Motor neuron (in vitro differentiated cells): ENCODE data around the gene VEPH1. TPM values are rescaled to one million over a fixed set of nuclear protein-coding genes. Genes with fewer than 3 reads are reported as not detected.

ENCODE experiments used
- ATAC-seq, 8 experiments: fragments of 200-7000 bp; cut with Tn5 transposase; replicated peaks in 6 of 8; 2 replicates each; pipeline ENCODE4 v1.8.0; 2021; ENCODE audit warnings: mild to moderate bottlenecking in 8 of 8, moderate library complexity in 8 of 8
- H3K27ac ChIP-seq, 2 donors: fragments of 250-450 bp; sonication (Bioruptor Pico); 2 replicates each; pipeline ENCODE4 v1.9.0; 2021; ENCODE audit warnings: antibody characterized with exemption in 2 of 2, mild to moderate bottlenecking in 2 of 2, moderate library complexity in 1 of 2
- H3K4me1 ChIP-seq, 2 donors: fragments of 250-450 bp; sonication (Bioruptor Pico); replicated peaks in 1 of 2; 2 replicates each; pipeline ENCODE4 v1.6.1; 2021; ENCODE audit warnings: antibody characterized with exemption in 2 of 2, mild to moderate bottlenecking in 2 of 2, moderate library complexity in 1 of 2
- H3K4me3 ChIP-seq, 5 donors: fragments of 250-450 bp; sonication (Bioruptor Pico); 2 replicates each; pipeline ENCODE4 v1.9.0; 2021; ENCODE audit warnings: antibody characterized with exemption in 5 of 5, mild to moderate bottlenecking in 5 of 5, moderate library complexity in 4 of 5
- WGBS, 10 experiments: fragments of 450-650 bp; shearing (Covaris generic); methylation state at CpG; one replicate each; pipeline ENCODE4 v1.0.0; 2022; 5-methylcytosine and 5-hydroxymethylcytosine counted together
- in situ Hi-C, 9 experiments: fragments of 400-800 bp; cut with MboI; loops; one replicate each; pipeline ENCODE4 v1.15.0; 2021; ENCODE audit warnings: low sequenced_read_pairs in 9 of 9, low pct_unique_long_range_greater_than_20kb in 2 of 9; ENCODE audit not compliant: unreplicated experiment in 9 of 9
- total RNA-seq, 8 experiments: library from RNA; unstranded; fragments of 300-600 nt; gene quantifications; 2 replicates each; pipeline versions ENCODE4 v1.2.3 to v1.2.4, GENCODE V29; 2022

Gene VEPH1
- total RNA-seq, 8 experiments from 2014 or later: 0.42 to 7.1 (median 3.7) TPM

DNA sequence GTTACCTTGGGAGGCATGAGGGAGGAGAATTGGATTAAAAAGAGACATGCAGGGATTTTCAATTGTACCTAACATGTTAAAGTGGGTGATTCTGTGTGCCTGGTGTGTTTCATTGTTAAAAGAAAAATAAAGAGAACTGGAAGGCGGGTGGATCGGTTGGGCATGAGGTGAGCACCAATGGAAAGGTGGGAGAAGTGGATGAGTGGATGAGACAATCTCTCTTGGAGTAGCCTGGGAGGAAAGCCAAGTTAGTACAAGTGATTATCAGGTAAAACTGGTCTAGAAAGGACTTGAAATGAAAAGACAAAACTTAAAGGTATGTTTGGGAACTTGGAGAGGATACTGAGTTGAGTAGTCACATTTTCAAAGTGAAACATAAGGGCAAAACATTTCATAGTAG, 12.1 kb downstream of the VEPH1 start:
- Histone ChIP-seq H3K4me1 (no peaks in the 10 kb centered on the region), H3K4me3 (no peak overlapping the region), H3K27ac (no peak overlapping the region)
- in situ Hi-C loops: loop anchor here in 7 of 9 experiments (10.0 to 25.0 kb wide), 3 partner anchors 279 to 304 kb away; no protein-coding TSS in a partner anchor
- ATAC-seq: no peak
- WGBS, 10 experiments: 67 to 100% (median 95%) methylated on average over 2 of the region's 2 CpGs; no CpG with 5 or more reads in 1 of the 10 experiments

DNA sequence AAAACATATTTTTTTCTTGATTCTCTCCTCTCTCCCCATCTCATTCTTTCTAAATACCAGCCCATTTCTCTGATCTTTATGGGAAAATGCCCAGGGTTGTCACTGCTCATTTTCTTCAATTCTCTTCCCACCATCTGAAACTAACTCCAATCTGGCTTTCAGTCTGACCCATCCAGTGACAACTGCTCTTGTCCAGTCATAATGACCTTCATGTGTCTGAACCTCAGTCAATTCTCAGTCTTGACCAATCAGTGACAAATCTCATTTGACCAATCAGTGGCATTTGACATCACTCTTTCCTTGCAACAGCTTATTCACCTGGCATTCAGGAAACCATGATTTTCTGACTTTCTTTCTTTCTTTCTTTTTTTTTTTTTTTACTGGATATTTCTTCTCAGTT, 15.1 kb downstream of the VEPH1 start:
- ATAC-seq: no peak
- H3K27ac ChIP-seq: no peak overlapping the region
- H3K4me3 ChIP-seq: no peak overlapping the region
- no peaks in the 10 kb centered on the region for H3K4me1 ChIP-seq
- in situ Hi-C loops: loop anchor here in 6 of 9 experiments (25.0 kb wide), 2 partner anchors 276 to 301 kb away; no protein-coding TSS in a partner anchor

DNA sequence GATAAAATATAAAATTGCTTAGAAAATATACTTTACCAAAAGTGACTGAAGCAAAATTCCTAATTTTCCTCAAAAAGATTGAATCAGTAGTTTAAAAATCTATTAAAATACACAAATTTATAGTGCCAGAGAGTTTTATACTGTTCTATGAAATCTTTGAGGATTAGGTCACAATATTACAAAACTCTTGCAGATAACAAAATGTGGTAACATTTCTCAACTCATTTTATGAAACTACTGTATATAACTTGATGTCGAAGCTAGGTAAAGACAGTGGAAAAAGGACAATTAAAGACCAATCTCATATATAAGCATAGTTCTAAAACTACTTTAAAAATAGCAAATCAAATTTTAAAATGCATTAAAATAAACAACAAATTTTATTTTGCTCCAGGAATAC, 15.9 kb downstream of the VEPH1 start:
- H3K4me1 ChIP-seq: no peaks in the 10 kb centered on the region
- in situ Hi-C loops: loop anchor here in 6 of 9 experiments (25.0 kb wide), 2 partner anchors 275 to 300 kb away; no protein-coding TSS in a partner anchor
- 44 to 100% (median 71%) methylated on average over 1 of the region's 1 CpG; no CpG with 5 or more reads in 1 of the 10 experiments for WGBS, 10 experiments
- no peak overlapping the region for H3K4me3 ChIP-seq
- no peak for ATAC-seq
- no peak overlapping the region for H3K27ac ChIP-seq

DNA sequence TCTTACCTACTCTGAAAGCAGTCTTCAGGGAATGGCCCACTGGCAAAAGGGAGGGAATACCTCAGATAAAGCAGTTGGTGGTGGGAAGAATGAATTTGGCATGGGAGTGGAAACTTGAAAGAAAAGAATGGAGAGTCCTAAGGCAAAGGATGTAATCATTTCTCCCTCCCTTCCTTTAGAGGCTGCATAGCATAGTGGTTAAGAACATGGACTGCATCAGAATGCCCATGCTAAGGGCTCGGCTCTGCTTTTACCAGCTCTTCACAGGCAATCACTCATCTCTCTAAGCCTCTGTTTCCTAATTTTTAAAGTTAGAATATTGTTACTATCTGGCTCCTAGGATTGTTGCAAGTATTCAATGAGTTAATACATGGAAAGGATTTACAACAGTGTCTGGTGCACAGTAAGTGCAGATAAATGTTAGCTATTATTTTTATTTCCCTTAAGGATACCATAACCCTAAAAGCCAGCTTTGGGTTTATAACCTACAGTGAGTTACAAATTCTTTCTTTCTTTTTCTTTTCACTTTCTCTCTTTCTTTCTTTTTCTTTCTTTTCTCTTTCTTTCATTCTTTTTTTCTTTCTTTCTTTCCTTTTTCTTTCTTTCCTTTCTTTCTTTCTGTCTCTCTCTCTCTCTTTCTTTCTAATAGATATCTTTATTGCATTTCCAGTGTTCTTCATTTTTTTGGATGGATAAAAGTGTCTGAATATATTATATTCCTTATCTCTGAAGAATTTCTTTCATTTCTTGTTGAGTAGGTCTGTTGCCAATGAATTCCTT, 23.6 kb downstream of the VEPH1 start:
- in situ Hi-C loops: loop anchor here in 6 of 9 experiments (25.0 kb wide), 2 partner anchors 267 to 292 kb away; no protein-coding TSS in a partner anchor
- no peak overlapping the region for H3K4me3 ChIP-seq
- ATAC-seq: no peak
- no peak overlapping the region for H3K27ac ChIP-seq
- peaks cover 11 to 12% of the 10 kb centered on the region in 2 donors for H3K4me1 ChIP-seq
- WGBS, 10 experiments: 20 to 100% (median 67%) methylated on average over 1 of the region's 1 CpG; no CpG with 5 or more reads in 3 of the 10 experiments

DNA sequence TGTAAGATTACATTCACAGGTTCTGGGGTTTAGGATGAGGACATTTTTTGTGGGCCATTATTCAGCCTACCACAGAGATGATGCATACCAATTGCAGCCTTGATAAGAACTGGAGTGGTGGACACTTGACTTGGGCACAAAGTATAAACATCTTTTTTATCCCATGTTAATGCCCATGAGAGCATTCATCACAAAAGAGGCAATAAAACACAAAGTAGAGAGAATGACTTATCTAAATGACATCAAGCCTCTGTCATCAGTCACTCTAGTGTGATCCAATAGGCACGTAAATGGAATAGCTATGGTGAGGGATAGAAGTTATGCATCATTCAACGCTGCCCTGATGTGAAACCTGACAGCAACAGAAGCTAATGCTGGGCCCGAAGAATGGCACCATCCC, 25.8 kb downstream of the VEPH1 start:
- H3K4me3 ChIP-seq: no peak overlapping the region
- H3K27ac ChIP-seq: no peak overlapping the region
- WGBS, 10 experiments: 0 to 86% (median 80%) methylated on average over 1 to 3 of the region's 3 CpGs; no CpG with 5 or more reads in 3 of the 10 experiments
- in situ Hi-C loops: loop anchor here in 6 of 9 experiments (25.0 kb wide), 2 partner anchors 265 to 290 kb away; no protein-coding TSS in a partner anchor
- H3K4me1 ChIP-seq: peaks cover 11 to 12% of the 10 kb centered on the region in 2 donors
- ATAC-seq: peak in 2 of 8 experiments; percentile 20 to 28

DNA sequence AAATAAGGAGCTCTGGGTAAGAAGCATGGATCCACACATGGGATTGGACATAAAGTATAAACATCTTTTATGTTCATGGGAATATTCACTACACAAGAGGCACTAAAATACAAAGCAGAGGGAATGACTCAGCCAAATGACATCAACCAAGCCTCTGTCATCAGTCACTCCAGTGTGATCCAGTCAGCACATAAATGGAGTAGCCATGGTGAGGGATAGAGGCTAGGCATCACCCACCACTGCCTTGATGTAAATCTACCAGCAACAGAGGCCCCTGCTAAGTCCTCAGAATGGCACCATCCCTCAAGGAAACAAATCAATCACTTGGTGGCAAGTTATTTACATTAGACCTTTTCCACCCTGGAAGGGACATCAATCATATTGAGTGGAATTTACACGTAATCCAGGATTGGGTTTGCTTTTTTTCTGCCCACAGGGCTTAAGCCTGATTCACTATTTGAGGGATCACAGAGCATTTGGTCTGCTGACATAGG, 27.2 kb downstream of the VEPH1 start:
- peak; percentile 57 to 100 (median 99) for ATAC-seq
- peak overlapping the region; percentile 62 to 65 for H3K27ac ChIP-seq
- WGBS, 10 experiments: 0 to 50% (median 18%) methylated on average over 1 of the region's 1 CpG; no CpG with 5 or more reads in 6 of the 10 experiments
- no peak overlapping the region for H3K4me3 ChIP-seq
- H3K4me1 ChIP-seq: peaks cover 11 to 12% of the 10 kb centered on the region in 2 donors
- in situ Hi-C loops: loop anchor here in 6 of 9 experiments (25.0 kb wide), 2 partner anchors 264 to 289 kb away; no protein-coding TSS in a partner anchor

DNA sequence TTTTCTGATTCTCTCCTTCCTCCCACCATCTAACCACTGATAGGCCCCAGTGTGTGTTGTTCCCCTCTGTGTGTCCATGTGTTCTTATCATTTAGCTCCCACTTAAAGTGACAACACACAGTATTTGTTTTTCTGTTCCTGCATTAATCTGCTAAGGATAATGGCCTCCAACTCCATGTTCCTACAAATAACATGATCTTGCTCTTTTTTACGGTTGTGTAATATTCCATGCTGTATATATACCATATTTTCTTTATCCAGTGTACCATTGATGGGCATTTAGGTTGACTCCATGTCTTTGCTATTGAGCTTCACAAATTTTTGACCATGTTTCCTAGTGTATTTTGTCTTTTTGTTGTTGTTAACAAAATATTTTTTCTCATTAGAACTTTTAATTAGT, 30.6 kb downstream of the VEPH1 start:
- 94 to 100% (median 100%) methylated on average over 1 of the region's 1 CpG; no CpG with 5 or more reads in 2 of the 10 experiments for WGBS, 10 experiments

DNA sequence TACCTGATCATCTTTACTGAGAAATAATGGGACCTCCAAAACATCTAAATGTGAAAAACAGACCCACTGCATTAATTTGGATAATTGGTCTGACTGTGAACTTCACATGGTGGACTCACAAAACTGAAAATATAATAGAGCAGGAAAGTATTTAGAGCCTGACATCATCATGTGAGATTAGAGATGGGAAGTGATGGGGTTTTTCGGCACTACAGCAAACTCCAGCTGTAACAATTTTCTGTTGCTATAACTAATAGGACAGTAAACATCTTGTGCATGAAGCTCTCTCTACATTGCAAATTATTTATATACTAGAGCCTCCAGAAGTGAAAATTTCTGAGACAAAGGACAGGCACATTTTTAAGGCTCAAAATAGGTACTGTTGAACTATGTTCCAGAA, 32.2 kb downstream of the VEPH1 start:
- Histone ChIP-seq H3K27ac (no peak overlapping the region), H3K4me1 (peaks cover 5 to 6% of the 10 kb centered on the region in 2 donors), H3K4me3 (no peak overlapping the region)
- in situ Hi-C loops: no loop called here
- 22 to 100% (median 83%) methylated on average over 1 of the region's 1 CpG; no CpG with 5 or more reads in 5 of the 10 experiments for WGBS, 10 experiments
- ATAC-seq: peak in 2 of 8 experiments; percentile 24 to 61

More for the DNA sequence above, 30.6 kb downstream of the VEPH1 start:
- ATAC-seq: no peak
- Histone ChIP-seq H3K27ac (no peak overlapping the region), H3K4me1 (peaks cover 11 to 12% of the 10 kb centered on the region in 2 donors), H3K4me3 (no peak overlapping the region)
- in situ Hi-C loops: no loop called here

DNA sequence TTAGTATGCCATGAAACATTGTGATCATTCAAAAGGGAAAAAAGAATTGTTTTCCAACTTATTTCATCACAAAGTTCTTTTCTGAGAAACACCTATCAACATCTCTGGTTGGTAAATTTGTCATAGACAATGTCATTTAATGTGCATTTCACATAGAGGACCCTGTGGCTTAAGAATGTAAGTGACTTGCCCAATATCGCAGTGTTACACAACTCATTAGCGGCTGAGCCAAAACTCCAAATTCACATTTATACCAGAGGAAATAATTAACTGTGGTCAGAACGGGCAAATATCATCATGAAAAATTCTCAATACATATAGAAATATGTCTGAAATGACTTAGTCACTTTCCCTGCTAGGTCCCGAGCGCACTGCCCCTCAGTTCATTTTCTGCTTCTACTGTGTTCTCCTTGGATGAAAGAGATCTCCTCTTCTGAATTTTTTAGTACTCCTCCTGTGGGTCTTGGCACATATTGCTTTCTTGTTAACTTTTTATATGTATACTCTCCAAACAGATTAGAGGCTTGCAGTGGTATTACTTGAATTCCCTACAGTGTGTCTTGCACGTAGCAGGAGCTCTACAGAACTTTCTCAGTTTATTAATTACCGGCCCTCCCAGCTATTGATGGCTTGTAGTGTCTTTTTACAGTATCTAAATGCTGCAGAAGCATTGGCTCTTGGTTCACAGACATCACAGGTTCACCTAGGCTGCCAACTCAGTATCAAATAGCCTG, 33.5 kb downstream of the VEPH1 start:
- 70 to 100% (median 90%) methylated on average over 1 to 6 of the region's 7 CpGs; no CpG with 5 or more reads in 1 of the 10 experiments for WGBS, 10 experiments
- H3K4me3 ChIP-seq: no peak overlapping the region
- in situ Hi-C loops: no loop called here
- peak in 1 of 8 experiments; percentile 16 for ATAC-seq
- no peaks in the 10 kb centered on the region for H3K4me1 ChIP-seq
- H3K27ac ChIP-seq: no peak overlapping the region

DNA sequence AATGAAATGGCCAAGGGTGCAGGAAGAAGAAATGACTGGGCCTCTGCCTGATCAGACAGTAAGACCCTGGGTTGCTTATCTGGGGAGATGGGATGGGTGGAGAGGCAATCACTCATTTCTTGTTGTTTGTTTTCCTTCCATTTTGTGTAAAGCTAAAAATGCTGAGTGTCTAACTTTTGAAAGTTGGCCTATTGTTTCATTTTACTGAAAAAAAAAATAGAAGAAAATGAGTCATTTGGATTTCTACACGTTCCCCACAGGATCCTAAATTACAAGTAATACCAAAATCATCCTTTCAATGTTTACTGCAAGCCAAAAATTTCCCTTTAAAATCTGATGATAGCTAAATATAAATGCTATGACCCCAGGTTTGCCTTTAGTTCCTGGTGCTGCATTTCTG, 36.0 kb downstream of the VEPH1 start:
- 20 to 100% (median 56%) methylated on average over 1 of the region's 1 CpG; no CpG with 5 or more reads in 3 of the 10 experiments for WGBS, 10 experiments
- no peaks in the 10 kb centered on the region for H3K4me1 ChIP-seq
- no peak overlapping the region for H3K27ac ChIP-seq
- in situ Hi-C loops: no loop called here
- no peak overlapping the region for H3K4me3 ChIP-seq
- no peak for ATAC-seq

DNA sequence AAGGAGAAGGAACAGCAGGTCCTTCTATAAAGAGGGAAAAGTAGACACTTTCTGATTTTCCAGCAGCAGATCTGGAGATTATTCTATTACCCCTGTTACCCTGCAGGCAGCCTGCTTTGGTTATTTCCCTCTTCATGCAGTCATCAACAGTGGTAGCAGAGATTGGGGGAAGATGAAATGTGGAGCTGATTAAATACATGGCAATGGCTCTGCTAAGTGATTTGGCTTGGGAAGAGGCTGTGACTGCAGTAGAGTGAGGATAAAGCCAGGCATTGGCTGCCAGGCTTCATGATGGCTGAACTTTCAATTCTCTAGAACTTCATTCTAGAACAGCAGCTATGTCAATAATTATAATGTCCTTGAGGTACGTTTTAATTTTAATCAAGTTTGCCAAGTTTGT, 37.5 kb downstream of the VEPH1 start:
- no peak overlapping the region for H3K27ac ChIP-seq
- 0 to 100% (median 50%) methylated on average over 1 of the region's 1 CpG; no CpG with 5 or more reads in 6 of the 10 experiments for WGBS, 10 experiments
- in situ Hi-C loops: no loop called here
- no peak overlapping the region for H3K4me3 ChIP-seq
- no peaks in the 10 kb centered on the region for H3K4me1 ChIP-seq
- ATAC-seq: no peak

DNA sequence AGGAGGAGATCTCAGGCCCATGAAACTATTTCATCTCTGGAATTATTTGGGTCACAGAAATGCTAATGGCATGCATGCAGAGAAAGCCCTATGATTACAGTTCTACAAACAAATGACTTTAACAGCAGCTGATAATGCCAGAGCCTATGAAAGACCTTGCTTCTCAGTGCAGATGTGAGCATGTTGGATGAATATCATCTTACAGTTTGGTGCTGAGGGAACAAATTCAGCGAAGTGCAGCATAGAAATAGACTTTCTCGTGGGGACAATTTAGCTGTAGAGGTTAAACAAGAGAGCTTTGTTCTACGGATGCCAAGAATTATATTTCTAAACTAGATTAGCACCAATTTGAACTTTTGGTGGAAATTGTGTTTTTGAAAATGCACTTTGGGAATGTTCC, 38.9 kb downstream of the VEPH1 start:
- H3K27ac ChIP-seq: no peak overlapping the region
- in situ Hi-C loops: no loop called here
- H3K4me3 ChIP-seq: no peak overlapping the region
- 60 to 100% (median 96%) methylated on average over 1 to 3 of the region's 3 CpGs; no CpG with 5 or more reads in 2 of the 10 experiments for WGBS, 10 experiments
- H3K4me1 ChIP-seq: no peaks in the 10 kb centered on the region
- peak in 2 of 8 experiments; percentile 38 to 70 for ATAC-seq

DNA sequence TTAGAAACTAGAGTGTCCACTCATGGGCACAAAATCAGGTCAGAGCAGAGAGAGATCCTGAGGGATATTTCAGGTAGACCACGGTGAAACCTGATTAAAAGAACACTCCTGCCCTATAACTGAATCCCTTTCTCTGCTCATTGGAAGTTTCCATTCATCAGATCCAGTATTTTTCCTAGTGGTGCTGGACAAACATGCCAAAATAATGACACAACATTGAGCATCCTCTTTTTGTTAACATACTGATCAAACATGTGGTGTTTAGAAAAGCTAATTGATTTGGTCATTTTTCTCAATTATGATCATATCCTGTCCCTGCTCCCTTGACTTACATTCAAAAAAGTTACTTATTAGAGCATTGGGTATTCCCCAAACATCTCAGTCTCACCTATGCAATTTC, 39.4 kb downstream of the VEPH1 start:
- in situ Hi-C loops: no loop called here
- no peaks in the 10 kb centered on the region for H3K4me1 ChIP-seq
- H3K4me3 ChIP-seq: no peak overlapping the region
- H3K27ac ChIP-seq: no peak overlapping the region
- no peak for ATAC-seq
- 40 to 100% (median 80%) methylated on average over 1 of the region's 1 CpG; no CpG with 5 or more reads in 7 of the 10 experiments for WGBS, 10 experiments
